ENCODE measurements around the gene RAI1. TPM values are rescaled to one million over a fixed set of nuclear protein-coding genes. Genes with fewer than 3 reads are reported as not detected.

RAI1 gene
- total and polyA plus RNA-seq, 5 donors from 2014 or later, result 0.80 to 11.4 (median 1.1) TPM

- Histone ChIP-seq H3K9me3 (ENCODE audit: control insufficient read depth in 2 of 2, low read length in 2 of 2) (no peaks in the 10 kb centered on the region), H3K27ac (ENCODE audit: insufficient read depth, low read length, poor library complexity, severe bottlenecking) (peak overlapping the region; percentile 56), H3K27me3 (ENCODE audit: control insufficient read depth, insufficient read depth, low read length) (no peaks in the 10 kb centered on the region), H3K36me3 (ENCODE audit: control insufficient read depth, insufficient read depth, low read length) (no peaks in the 10 kb centered on the region), H3K4me3 (ENCODE audit: low read depth, low read length) (peak overlapping the region; percentile 23), H3K4me1 (ENCODE audit: control insufficient read depth, insufficient read depth, low read length, poor library complexity, severe bottlenecking) (peaks cover 47% of the 10 kb centered on the region)
- DNase-seq, result no peak
- no peaks in the 10 kb centered on the region for H3K27me3 Mint-ChIP-seq
- peak overlapping the region; percentile 41 to 78 (median 64) for H3K4me3 Mint-ChIP-seq
- peaks cover 19 to 60% (median 40%) of the 10 kb centered on the region in 4 donors for H3K4me1 Mint-ChIP-seq
- peak overlapping the region; percentile 80 to 89 (median 85) for H3K27ac Mint-ChIP-seq
- H3K9me3 Mint-ChIP-seq, result no peaks in the 10 kb centered on the region
- H3K36me3 Mint-ChIP-seq, result no peaks in the 10 kb centered on the region
- no peak for ATAC-seq (ENCODE audit: low read depth in 2 of 2)
These were observed 67.9 kb downstream of the RAI1 start for GRCh38 chr17:17749025-17749772.

- Histone ChIP-seq H3K27ac (ENCODE audit: insufficient read depth, low read length, poor library complexity, severe bottlenecking) (peak overlapping the region; percentile 90), H3K4me3 (ENCODE audit: low read depth, low read length) (peak overlapping the region; percentile 23)
These were observed 68.7 kb downstream of the RAI1 start for GRCh38 chr17:17749921-17750320.

GRCh38 chr17:17750881-17751280 lies 69.6 kb downstream of the RAI1 start:
- H3K9me3 ChIP-seq (ENCODE audit: control insufficient read depth in 2 of 2, low read length in 2 of 2), result no peaks in the 10 kb centered on the region
- H3K27ac Mint-ChIP-seq, result peak overlapping the region; percentile 96 to 99 (median 97)
- peak overlapping the region; percentile 85 to 93 (median 88) for H3K4me3 Mint-ChIP-seq
- H3K27me3 Mint-ChIP-seq, result no peaks in the 10 kb centered on the region
- peak overlapping the region; percentile 90 for H3K27ac ChIP-seq (ENCODE audit: insufficient read depth, low read length, poor library complexity, severe bottlenecking)
- H3K9me3 Mint-ChIP-seq, result no peaks in the 10 kb centered on the region
- DNase-seq (peak; percentile 33 to 90 (median 50)), ATAC-seq (ENCODE audit: low read depth in 2 of 2) (no peak)
- H3K4me1 ChIP-seq (ENCODE audit: control insufficient read depth, insufficient read depth, low read length, poor library complexity, severe bottlenecking), result peaks cover 56% of the 10 kb centered on the region
- H3K36me3 ChIP-seq (ENCODE audit: control insufficient read depth, insufficient read depth, low read length), result no peaks in the 10 kb centered on the region
- H3K27me3 ChIP-seq (ENCODE audit: control insufficient read depth, insufficient read depth, low read length), result no peaks in the 10 kb centered on the region
- H3K36me3 Mint-ChIP-seq, result no peaks in the 10 kb centered on the region
- peaks cover 19 to 72% (median 44%) of the 10 kb centered on the region in 4 donors for H3K4me1 Mint-ChIP-seq
- peak overlapping the region; percentile 75 for H3K4me3 ChIP-seq (ENCODE audit: low read depth, low read length)

More at GRCh38 chr17:17749921-17750320, 68.7 kb downstream of the RAI1 start:
- H3K36me3 ChIP-seq (ENCODE audit: control insufficient read depth, insufficient read depth, low read length), result no peaks in the 10 kb centered on the region
- Mint-ChIP-seq H3K4me3 (peak overlapping the region; percentile 41 to 78 (median 64)), H3K4me1 (peaks cover 19 to 65% (median 40%) of the 10 kb centered on the region in 4 donors), H3K27ac (peak overlapping the region; percentile 80 to 89 (median 85)), H3K36me3 (no peaks in the 10 kb centered on the region), H3K9me3 (no peaks in the 10 kb centered on the region), H3K27me3 (no peaks in the 10 kb centered on the region)
- H3K4me1 ChIP-seq (ENCODE audit: control insufficient read depth, insufficient read depth, low read length, poor library complexity, severe bottlenecking), result peaks cover 49% of the 10 kb centered on the region
- no peaks in the 10 kb centered on the region for H3K9me3 ChIP-seq (ENCODE audit: control insufficient read depth in 2 of 2, low read length in 2 of 2)
- ATAC-seq (ENCODE audit: low read depth in 2 of 2) (no peak), DNase-seq (peak; percentile 39 to 80 (median 54))
- no peaks in the 10 kb centered on the region for H3K27me3 ChIP-seq (ENCODE audit: control insufficient read depth, insufficient read depth, low read length)

GRCh38 chr17:17751489-17752088 lies 70.3 kb downstream of the RAI1 start:
- Histone ChIP-seq H3K27me3 (ENCODE audit: control insufficient read depth, insufficient read depth, low read length) (no peaks in the 10 kb centered on the region), H3K9me3 (ENCODE audit: control insufficient read depth in 2 of 2, low read length in 2 of 2) (no peaks in the 10 kb centered on the region), H3K27ac (ENCODE audit: insufficient read depth, low read length, poor library complexity, severe bottlenecking) (peak overlapping the region; percentile 90), H3K4me3 (ENCODE audit: low read depth, low read length) (peak overlapping the region; percentile 75), H3K4me1 (ENCODE audit: control insufficient read depth, insufficient read depth, low read length, poor library complexity, severe bottlenecking) (peaks cover 59% of the 10 kb centered on the region), H3K36me3 (ENCODE audit: control insufficient read depth, insufficient read depth, low read length) (no peaks in the 10 kb centered on the region)
- DNase-seq (peak in 2 of 3 donors; percentile 47 to 84), ATAC-seq (ENCODE audit: low read depth in 2 of 2) (peak; percentile 23 to 33)
- no peaks in the 10 kb centered on the region for H3K9me3 Mint-ChIP-seq
- H3K4me1 Mint-ChIP-seq, result peaks cover 19 to 77% (median 45%) of the 10 kb centered on the region in 4 donors
- H3K36me3 Mint-ChIP-seq, result no peaks in the 10 kb centered on the region
- no peaks in the 10 kb centered on the region for H3K27me3 Mint-ChIP-seq
- H3K4me3 Mint-ChIP-seq, result peak overlapping the region; percentile 85 to 93 (median 88)
- H3K27ac Mint-ChIP-seq, result peak overlapping the region; percentile 93 to 99 (median 97)

DNA sequence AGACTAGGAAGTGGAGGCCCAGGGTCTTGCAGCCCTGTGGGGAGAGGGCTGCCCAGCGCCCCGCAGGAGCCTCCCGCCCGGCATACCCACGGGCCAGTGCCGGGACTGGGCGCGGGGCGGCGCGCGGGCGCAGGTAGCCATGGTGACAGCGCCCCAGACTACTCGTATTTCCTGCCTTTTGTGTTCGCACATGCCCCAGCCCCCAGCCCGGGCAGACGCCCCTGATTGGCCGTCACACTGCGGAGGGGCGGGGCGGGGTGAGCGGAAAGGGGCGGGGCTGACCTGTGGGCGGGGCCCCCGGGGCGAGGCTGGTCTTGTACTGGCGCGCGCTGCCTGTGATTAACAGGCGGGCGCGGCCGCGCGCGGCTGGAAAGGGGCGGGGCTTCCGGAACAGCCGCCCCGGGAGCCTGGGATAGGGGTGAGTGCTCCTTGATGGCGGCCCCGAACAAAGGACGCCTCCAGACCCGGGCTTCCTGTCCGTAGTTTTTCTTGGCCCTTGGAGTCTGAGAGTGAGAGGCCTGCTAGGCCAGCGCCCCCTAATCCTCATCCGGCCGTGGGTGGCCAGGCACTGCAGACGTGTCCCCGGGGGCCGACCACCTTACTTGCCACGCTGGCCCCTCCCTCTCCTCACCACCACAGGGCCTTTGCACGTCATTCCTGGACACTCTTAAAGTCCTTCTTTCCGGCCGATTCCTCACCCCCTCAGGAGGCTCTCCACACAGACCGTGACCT lies 71.0 kb downstream of the RAI1 start:
- peak; percentile 92 to 94 for ATAC-seq (ENCODE audit: low read depth in 2 of 2)
- H3K9me3 ChIP-seq (ENCODE audit: control insufficient read depth in 2 of 2, low read length in 2 of 2), result no peaks in the 10 kb centered on the region
- Mint-ChIP-seq H3K9me3 (no peaks in the 10 kb centered on the region), H3K27ac (peak overlapping the region; percentile 97 to 99 (median 97)), H3K4me3 (peak overlapping the region; percentile 85 to 93 (median 88)), H3K27me3 (no peaks in the 10 kb centered on the region), H3K36me3 (no peaks in the 10 kb centered on the region), H3K4me1 (peaks cover 19 to 84% (median 46%) of the 10 kb centered on the region in 4 donors)
- peak overlapping the region; percentile 90 for H3K27ac ChIP-seq (ENCODE audit: insufficient read depth, low read length, poor library complexity, severe bottlenecking)
- H3K36me3 ChIP-seq (ENCODE audit: control insufficient read depth, insufficient read depth, low read length), result no peaks in the 10 kb centered on the region
- H3K4me3 ChIP-seq (ENCODE audit: low read depth, low read length), result peak overlapping the region; percentile 75
- H3K4me1 ChIP-seq (ENCODE audit: control insufficient read depth, insufficient read depth, low read length, poor library complexity, severe bottlenecking), result peaks cover 65% of the 10 kb centered on the region
- H3K27me3 ChIP-seq (ENCODE audit: control insufficient read depth, insufficient read depth, low read length), result no peaks in the 10 kb centered on the region
- peak; percentile 95 to 96 (median 96) for DNase-seq

GRCh38 chr17:17752821-17753321 lies 71.6 kb downstream of the RAI1 start:
- no peaks in the 10 kb centered on the region for H3K9me3 ChIP-seq (ENCODE audit: control insufficient read depth in 2 of 2, low read length in 2 of 2)
- ATAC-seq (ENCODE audit: low read depth in 2 of 2) (no peak), DNase-seq (no peak)
- H3K27ac ChIP-seq (ENCODE audit: insufficient read depth, low read length, poor library complexity, severe bottlenecking), result peak overlapping the region; percentile 90
- Mint-ChIP-seq H3K9me3 (no peaks in the 10 kb centered on the region), H3K27ac (peak overlapping the region; percentile 97 to 99 (median 97)), H3K27me3 (no peaks in the 10 kb centered on the region), H3K4me1 (peaks cover 19 to 88% (median 51%) of the 10 kb centered on the region in 4 donors), H3K4me3 (peak overlapping the region; percentile 85 to 93 (median 88)), H3K36me3 (no peaks in the 10 kb centered on the region)
- H3K36me3 ChIP-seq (ENCODE audit: control insufficient read depth, insufficient read depth, low read length), result no peaks in the 10 kb centered on the region
- H3K27me3 ChIP-seq (ENCODE audit: control insufficient read depth, insufficient read depth, low read length), result no peaks in the 10 kb centered on the region
- H3K4me1 ChIP-seq (ENCODE audit: control insufficient read depth, insufficient read depth, low read length, poor library complexity, severe bottlenecking), result peaks cover 71% of the 10 kb centered on the region
- peak overlapping the region; percentile 71 for H3K4me3 ChIP-seq (ENCODE audit: low read depth, low read length)

Measured in CD4-positive, CD25-positive, alpha-beta regulatory T cell (primary cell).